ENCODE data around the gene TRIM24. TPM values are rescaled to one million over a fixed set of nuclear protein-coding genes. Genes with fewer than 3 reads are reported as not detected.

The TRIM24 gene
- total RNA-seq, 6 donors from 2014 or later: 11.5 to 30.6 (median 23.7) TPM

DNA sequence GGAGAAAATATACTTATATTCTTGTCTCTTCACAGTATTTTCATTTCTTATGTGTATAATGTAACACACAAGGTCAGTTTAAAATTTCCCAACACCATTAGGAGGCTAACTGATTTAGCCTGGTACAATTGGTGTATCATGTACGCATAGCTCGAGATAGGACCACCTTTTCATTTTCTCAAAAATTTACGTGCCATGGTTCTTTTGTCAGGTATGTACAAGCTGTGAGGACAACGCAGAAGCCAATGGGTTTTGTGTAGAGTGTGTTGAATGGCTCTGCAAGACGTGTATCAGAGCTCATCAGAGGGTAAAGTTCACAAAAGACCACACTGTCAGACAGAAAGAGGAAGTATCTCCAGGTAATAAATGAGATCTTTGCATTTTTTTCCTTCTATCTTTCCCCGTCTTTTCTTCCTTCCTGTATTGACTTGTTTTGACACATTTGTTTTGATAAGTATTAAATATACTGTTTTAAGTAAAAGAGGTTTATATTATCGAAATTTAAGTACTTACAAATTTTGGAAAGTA, 55.0 kb downstream of the TRIM24 start:
- H3K9me3 ChIP-seq: no peaks in the 10 kb centered on the region
- ATAC-seq (ENCODE audit: low FRiP score in 2 of 2): no peak
- TF ChIP-seq EP300 (IDR thresholded peaks at IDR 0.05): no peak
- TF ChIP-seq POLR2AphosphoS5 (IDR thresholded peaks at IDR 0.05): no peak
- no peak for TF ChIP-seq POLR2A (IDR thresholded peaks at IDR 0.05)
- TF ChIP-seq, protein P1, sequence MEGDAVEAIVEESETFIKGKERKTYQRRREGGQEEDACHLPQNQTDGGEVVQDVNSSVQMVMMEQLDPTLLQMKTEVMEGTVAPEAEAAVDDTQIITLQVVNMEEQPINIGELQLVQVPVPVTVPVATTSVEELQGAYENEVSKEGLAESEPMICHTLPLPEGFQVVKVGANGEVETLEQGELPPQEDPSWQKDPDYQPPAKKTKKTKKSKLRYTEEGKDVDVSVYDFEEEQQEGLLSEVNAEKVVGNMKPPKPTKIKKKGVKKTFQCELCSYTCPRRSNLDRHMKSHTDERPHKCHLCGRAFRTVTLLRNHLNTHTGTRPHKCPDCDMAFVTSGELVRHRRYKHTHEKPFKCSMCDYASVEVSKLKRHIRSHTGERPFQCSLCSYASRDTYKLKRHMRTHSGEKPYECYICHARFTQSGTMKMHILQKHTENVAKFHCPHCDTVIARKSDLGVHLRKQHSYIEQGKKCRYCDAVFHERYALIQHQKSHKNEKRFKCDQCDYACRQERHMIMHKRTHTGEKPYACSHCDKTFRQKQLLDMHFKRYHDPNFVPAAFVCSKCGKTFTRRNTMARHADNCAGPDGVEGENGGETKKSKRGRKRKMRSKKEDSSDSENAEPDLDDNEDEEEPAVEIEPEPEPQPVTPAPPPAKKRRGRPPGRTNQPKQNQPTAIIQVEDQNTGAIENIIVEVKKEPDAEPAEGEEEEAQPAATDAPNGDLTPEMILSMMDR (IDR thresholded peaks at IDR 0.05): no peak
- DNase-seq: no peak
- no peak overlapping the region for H3K4me3 ChIP-seq
- H3K27ac ChIP-seq: no peak overlapping the region
- WGBS, 2 donors: 79 to 80% methylated on average over 7 of the region's 7 CpGs
- H3K27me3 ChIP-seq: no peaks in the 10 kb centered on the region
- H3K36me3 ChIP-seq: peaks cover 6 to 39% (median 19%) of the 10 kb centered on the region in 4 donors
- H3K4me1 ChIP-seq: peaks cover 0 to 6% (median 2%) of the 10 kb centered on the region in 4 donors

DNA sequence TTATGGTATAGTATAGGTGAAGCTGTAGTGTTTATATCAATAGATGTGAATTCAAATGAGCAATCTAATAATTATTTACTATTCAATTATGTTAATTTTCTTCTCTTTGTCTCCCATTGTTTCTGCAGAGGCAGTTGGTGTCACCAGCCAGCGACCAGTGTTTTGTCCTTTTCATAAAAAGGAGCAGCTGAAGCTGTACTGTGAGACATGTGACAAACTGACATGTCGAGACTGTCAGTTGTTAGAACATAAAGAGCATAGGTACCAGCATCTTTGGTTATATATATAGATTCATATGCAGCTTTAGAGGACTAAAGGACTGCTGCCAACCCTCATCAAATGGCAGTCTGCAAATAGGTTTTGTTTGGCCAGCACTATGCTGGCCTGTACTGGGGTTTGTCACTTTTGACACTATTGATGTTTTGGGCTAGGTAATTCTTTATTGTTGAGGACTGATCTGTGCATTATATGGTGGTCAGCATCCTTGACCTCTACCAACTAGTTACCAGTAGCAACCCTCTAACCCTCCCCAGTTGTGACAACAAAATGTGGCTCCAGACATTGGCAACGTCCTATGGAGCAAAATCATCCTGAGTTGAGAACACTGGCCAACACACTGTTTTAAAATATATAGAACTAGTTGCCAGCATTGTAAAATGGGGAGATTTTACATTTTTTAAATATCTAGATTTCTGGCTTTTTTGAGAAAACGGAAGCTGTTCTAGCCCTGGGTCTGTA, 59.2 kb downstream of the TRIM24 start:
- H3K4me1 ChIP-seq: peaks cover 0 to 3% (median 0%) of the 10 kb centered on the region in 4 donors
- WGBS, 2 donors: 96 to 99% methylated on average over 4 of the region's 4 CpGs
- H3K4me3 ChIP-seq: no peak overlapping the region
- DNase-seq (no peak), ATAC-seq (ENCODE audit: low FRiP score in 2 of 2) (no peak)
- H3K36me3 ChIP-seq: peaks cover 6 to 31% (median 10%) of the 10 kb centered on the region in 4 donors
- H3K27me3 ChIP-seq: no peaks in the 10 kb centered on the region
- no peak overlapping the region for H3K27ac ChIP-seq
- H3K9me3 ChIP-seq: no peaks in the 10 kb centered on the region
- TF ChIP-seq POLR2AphosphoS5 (IDR thresholded peaks at IDR 0.05) (no peak), POLR2A (IDR thresholded peaks at IDR 0.05) (no peak), EP300 (IDR thresholded peaks at IDR 0.05) (no peak)
- TF ChIP-seq, protein P1 (IDR thresholded peaks at IDR 0.05): no peak

DNA sequence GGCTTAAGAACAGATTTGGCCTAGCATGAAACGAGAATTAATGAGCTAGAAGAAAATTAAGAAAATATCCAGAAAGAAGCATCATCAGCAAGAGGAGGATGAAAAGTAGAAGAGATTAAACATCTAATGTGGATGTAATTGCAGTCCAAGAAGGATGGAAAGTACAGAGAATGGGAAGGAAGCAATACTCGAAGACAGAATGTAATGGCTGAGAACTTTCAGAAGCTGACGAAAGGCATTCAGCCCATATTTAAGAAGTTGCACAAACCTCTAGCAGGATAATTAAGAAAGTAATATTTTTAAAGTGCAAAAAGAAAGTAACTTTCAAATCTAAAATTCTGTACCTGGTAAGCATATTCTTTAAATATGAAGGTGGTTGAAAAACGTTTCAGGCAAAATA, 60.7 kb downstream of the TRIM24 start:
- no peak overlapping the region for H3K4me3 ChIP-seq
- WGBS, 2 donors: 89 to 94% methylated on average over 4 of the region's 4 CpGs
- DNase-seq (no peak), ATAC-seq (ENCODE audit: low FRiP score in 2 of 2) (no peak)
- H3K9me3 ChIP-seq: peaks cover 0 to 2% (median 1%) of the 10 kb centered on the region in 4 donors
- peaks cover 6 to 38% (median 12%) of the 10 kb centered on the region in 4 donors for H3K36me3 ChIP-seq
- no peaks in the 10 kb centered on the region for H3K4me1 ChIP-seq
- H3K27ac ChIP-seq: no peak overlapping the region
- TF ChIP-seq POLR2AphosphoS5 (IDR thresholded peaks at IDR 0.05) (no peak), POLR2A (IDR thresholded peaks at IDR 0.05) (no peak), EP300 (IDR thresholded peaks at IDR 0.05) (no peak)
- TF ChIP-seq, protein P1 (IDR thresholded peaks at IDR 0.05): no peak
- no peaks in the 10 kb centered on the region for H3K27me3 ChIP-seq

DNA sequence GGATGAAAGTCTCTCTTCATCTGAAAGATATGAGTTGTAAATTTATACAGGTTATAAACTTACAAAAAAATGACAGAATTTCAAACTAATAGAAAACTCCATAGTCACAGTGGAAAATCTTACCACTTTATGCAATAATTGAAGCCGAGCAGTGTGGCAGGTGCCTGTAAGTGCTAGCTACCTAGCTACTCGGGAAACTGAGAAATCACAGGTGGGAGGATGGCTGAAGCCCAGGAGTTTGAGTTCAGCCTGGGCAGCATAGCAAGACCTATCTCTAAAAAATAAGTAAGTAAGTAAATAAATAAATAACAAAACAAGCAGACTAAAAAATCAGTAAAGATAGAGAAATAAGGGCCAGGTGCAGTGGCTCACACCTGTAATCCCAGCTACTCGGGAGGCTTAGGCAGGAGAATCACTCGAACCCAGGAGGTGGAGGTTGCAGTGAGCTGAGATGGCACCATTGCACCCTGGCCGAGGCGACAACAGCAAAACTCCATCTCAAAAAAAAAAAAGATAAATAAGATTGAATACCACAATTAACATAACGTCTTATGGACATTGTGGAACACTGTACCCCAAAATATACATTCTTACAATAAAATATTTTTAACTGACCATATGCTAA, 61.9 kb downstream of the TRIM24 start:
- H3K4me1 ChIP-seq: no peaks in the 10 kb centered on the region
- no peak overlapping the region for H3K27ac ChIP-seq
- H3K36me3 ChIP-seq: peaks cover 6 to 45% (median 20%) of the 10 kb centered on the region in 4 donors
- no peak for ATAC-seq (ENCODE audit: low FRiP score in 2 of 2)
- no peak for DNase-seq
- peaks cover 7 to 13% (median 9%) of the 10 kb centered on the region in 4 donors for H3K9me3 ChIP-seq
- TF ChIP-seq EP300 (IDR thresholded peaks at IDR 0.05) (no peak), POLR2AphosphoS5 (IDR thresholded peaks at IDR 0.05) (no peak), POLR2A (IDR thresholded peaks at IDR 0.05) (no peak)
- TF ChIP-seq, protein P1 (IDR thresholded peaks at IDR 0.05): no peak
- no peak overlapping the region for H3K4me3 ChIP-seq
- no peaks in the 10 kb centered on the region for H3K27me3 ChIP-seq
- 95 to 96% methylated on average over 7 of the region's 7 CpGs for WGBS, 2 donors
